Stimulated activated CD8-positive, alpha-beta memory T cell treated with anti-CD3 and anti-CD28 coated beads, Interleukin-4, amount 100 ng/mL, for 48 hours (primary cell): ENCODE measurements around the gene PRG2.
"Not testable (repeated sequence)": the region's sequence is repeated elsewhere in the genome, so short reads cannot be mapped to it uniquely, and the experiment has no call there.

Source experiments
- DNase-seq: peaks from one replicate; pipeline ENCODE4 v3.0.0-alpha.2; 2020

Gene PRG2

DNA sequence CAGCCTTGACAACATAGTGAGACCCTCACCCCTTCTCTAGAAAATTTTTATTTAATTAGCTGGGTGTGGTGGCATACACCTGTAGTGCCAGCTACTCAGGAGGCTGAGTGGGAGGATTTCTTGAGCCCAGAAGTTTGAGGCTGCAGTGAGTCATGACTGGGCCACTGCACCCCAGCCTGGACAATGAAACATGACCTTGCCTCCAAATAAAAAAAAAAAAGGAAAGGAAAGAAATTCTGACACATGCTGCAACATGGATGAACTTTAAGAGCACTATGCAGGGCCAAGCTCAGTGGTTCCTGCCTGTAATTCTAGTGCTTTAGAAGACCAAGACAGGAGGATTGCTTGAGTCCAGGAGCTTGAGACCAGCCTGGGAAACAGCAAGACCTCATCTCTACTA is 27.7 kb upstream of the PRG2 start:
- no peak for DNase-seq

DNA sequence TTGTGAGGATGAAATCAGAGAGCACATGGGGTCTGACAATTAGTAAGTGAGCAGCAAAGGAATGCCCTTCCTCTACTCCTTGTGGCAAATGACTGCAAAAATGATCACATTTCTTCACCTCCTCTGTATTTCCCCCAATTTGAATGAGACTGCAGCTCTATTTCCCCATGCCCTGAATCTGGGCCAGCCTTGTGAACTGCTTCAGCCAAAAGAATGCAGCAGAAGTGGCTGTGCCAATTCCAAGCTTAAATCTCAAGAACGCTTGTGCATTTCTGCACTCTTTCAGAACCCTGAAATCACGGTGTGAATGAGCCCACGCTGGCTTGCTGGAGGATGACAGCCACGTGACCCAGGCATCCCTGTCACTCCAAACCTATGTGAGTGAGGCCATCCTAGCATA is 26.6 kb upstream of the PRG2 start:
- DNase-seq: no peak

DNA sequence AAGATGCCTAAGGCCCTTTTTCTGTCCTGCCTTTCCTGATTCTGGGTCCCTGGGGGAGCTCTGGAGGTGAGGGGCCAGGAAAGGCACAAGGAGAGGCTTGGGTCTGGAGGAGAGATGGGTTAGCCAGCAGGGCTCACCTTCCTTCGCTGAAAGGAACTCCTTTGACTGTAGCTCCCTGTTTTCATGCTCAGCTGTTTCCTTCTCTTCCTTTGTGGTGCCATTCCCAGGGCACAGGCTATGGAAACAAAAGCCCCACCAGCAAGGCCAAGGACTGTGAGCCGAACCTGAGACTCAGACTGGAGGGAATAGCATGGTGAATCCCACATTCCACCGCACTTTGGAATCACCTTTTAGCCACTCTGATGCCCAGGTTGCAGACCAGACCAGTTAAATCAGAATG is 26.0 kb upstream of the PRG2 start:
- DNase-seq: no peak

DNA sequence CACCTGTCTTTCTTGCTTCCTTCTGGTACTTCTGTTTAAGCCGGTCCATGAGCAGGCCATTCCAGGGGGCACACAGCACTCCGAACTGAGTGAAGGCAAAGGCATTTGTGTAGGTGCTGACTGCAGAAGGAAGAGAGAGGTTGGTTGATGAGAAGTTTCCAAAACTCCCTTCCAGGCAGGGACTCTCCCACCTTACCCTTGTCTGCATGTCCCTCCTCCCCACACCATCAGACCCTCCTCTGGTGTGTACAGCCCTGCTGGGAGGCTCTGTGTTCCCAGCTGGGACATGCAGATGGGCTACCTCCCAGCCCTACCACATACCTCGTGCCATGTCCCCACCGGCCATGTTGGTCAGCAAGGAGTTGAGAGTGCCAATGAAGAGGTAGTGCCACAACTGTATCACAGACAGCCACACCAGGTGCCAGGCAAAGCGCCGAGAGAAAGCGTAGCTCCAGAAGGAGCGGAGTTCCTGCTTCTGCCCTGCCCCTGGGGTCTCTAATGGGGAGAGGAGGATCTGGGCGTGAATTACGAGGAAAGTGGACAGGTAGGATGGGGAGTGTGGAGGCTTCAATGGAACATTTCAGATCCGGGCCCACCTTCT is 24.3 kb upstream of the PRG2 start:
- DNase-seq: no peak

- no peak for DNase-seq
These were observed 23.2 kb upstream of the PRG2 start for GRCh38 chr11:57413681-57414080.

GRCh38 chr11:57410287-57410686 is 19.8 kb upstream of the PRG2 start:
- no peak for DNase-seq

- DNase-seq: no peak
These were observed 19.1 kb upstream of the PRG2 start for GRCh38 chr11:57409321-57410100.

DNA sequence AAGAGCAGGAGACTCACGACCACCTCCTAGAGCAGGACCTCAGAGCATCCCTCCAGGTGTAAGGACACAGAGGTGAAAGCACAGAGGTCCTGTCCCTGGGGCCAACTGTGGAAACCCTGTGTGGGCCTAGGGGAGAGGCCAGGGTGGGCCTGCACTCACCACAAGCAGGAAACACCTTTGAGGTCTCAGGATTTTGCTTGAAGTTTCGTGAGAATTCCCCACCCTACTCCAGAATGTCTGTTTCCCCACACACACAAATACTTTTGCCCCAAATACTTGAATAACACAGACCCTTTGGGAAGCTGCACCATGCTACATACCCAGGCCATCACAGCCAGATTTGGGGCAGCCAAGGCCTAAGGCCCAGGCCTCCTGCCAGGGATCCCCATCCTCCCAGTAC is 18.3 kb upstream of the PRG2 start:
- DNase-seq: no peak

- DNase-seq: no peak
These were observed 17.6 kb upstream of the PRG2 start for GRCh38 chr11:57407941-57408475.

DNA sequence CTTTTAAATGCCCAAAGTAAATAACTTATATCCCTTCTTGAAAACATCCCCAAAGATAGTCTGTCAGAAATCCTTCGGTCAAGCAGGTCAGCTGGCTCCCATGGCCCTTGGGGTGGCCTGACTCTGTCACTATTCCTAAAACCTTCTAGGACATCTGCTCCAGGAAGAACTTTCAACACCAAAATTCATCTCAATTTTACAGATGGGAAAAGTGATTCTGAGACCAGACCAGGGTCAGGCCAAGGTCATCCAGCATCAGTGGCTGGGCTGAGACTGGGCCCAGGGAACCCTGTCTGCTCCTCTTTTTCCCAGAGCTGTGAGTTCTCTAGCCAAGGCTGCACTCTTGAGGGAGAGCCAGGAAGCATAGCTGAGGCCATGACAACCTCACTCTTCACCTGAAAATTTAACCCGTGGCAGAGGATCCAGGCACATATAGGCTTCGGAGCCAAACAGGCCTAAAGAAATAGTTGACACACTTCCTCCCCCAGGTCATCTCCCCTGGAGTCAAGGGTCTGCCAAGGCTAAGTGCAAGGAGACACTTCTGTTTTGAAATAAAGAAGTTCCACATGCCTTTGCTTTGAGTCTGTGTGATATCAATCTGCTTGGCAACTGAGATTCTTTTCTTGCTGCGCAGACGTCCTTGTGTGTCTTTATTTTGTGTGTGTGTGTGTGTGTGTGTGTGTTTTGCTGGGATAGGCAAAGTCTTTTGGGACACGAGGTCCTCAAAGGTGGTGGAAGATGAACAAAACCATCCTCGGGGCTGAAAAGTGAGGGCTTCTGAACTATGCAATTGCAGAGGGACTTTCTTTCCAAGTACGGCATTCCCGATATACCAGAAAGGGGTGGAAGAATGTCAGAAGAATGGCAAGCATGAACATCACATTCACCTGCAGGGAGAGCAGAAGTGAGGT is 16.8 kb upstream of the PRG2 start:
- no peak for DNase-seq

GRCh38 chr11:57406337-57406904 is 16.0 kb upstream of the PRG2 start:
- DNase-seq: peak; percentile 64

- DNase-seq: no peak
These were observed 14.9 kb upstream of the PRG2 start for GRCh38 chr11:57405271-57405860.

GRCh38 chr11:57403802-57404147 is 13.3 kb upstream of the PRG2 start:
- no peak for DNase-seq

GRCh38 chr11:57403003-57403801 is 12.8 kb upstream of the PRG2 start:
- DNase-seq: not testable (repeated sequence)

DNA sequence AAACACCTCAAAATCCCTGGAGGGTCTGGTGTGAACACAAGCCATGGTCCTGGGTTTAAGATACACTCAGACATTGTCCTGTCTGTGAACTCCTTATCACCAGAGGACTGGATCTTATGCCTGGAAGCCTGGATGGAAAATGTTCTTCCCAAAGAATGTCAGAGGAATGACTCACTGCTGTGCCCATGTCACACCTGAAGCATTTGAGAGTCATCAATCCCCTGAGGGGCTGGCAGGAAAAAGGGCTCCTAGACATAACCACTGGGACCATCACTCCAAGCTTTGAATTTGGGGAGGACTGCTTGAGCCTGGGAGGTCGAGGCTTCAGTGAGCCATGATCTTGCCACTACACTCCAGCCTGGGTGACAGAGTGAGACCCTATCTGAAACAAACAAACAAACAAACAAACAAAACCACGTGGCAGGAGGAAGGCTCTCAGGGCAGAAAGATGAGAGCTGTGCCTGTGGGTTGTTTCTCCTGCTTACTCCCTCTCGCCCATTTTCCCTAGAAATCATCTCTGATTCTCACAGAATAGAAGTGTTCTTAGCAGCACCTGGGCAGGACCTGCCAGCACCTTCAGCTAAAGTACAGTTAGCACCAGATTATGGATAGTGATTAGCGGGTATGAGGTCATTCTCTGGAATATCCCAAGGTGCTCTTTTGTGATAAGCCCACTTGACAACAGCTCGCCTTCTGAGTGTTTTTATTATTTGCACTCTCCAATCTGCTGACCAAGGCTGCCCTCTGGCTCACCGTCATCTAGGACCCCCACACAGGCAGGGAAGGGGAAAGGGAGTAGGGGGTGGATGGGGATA is 11.9 kb upstream of the PRG2 start:
- DNase-seq: no peak

DNA sequence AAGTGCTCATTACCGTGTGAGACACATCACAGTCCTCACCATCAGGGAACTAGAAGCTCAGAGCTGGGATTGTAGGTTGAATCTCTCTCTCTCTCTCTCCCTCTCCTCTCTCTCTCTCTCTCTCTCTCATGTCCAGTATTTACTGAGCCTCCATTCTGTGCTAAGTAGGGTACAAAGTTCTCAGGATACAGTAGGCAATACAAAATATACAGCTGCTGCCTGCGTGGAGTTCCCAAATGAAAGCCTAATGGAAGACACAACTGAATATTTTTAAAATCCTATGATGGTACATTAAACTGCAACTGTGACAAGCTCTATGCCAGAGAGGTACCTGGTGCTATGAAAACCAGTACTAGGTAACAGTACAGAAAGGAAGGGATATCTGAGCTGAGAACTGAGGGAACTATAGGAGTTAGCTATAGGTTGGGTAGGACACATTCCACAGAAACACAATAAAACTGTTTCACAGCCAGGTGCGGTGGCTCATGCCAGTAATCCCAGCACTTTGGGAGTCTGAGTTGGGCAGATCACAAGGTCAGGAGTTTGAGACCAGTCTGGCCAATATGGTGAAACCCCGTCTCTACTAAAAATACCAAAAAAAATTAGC is 9.6 kb upstream of the PRG2 start:
- no peak for DNase-seq

DNA sequence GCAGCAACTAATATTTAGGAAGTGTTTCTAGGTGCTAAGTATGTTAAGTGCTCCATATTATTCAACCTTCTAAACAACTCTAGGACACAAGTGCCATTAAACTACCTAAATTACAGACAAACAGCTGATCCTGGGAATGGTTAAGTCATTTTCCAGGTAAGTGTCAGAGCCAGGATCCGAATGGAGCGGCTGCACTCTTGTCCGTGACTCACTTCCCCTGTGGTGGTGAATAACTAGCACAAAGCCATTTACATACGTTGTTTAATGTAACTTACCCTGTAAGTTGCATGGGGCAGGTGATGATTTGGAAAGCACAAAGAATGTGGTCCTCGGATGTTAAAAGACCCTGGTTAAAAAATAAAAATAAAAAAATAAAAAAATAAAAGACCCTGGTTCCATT is 8.8 kb upstream of the PRG2 start:
- no peak for DNase-seq

- no peak for DNase-seq
These were observed 7.0 kb upstream of the PRG2 start for GRCh38 chr11:57397394-57397990.

GRCh38 chr11:57396744-57397143 is 6.3 kb upstream of the PRG2 start:
- no peak for DNase-seq
